ENCODE data around the gene SLC39A11.

The SLC39A11 gene

DNA sequence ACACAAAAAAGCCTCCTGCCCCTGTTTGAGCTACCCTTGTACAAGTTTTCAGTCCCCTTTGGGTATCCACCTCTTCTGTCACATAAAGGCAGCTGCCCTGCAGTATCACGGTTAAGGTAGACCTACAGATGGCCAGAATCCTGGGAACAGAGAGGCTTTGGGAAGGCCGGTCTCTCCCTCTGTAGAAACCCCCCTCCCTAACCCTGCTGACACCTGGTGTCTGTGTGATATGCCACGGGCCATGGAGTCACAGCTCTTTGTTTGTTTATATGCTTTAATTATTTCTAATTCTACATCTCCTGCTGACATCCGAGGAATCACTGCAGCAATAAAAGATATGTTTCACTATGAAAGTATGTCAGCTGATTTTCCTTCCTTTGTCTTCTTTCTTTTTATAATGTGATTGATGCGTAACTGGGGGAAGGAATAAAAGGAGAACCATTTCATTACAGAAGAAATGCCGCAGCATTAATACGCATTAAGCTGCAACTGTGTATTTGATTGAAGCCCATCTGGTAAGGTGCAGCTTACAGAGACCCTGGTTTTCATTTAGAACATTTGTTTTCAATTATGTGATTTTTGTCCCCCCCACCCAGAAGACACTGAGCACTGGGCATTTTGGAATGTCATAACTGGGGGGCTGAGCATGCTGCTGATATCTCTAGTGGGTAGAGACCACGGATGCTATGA lies 142.1 kb downstream of the SLC39A11 start:
- Histone ChIP-seq H3K27ac (no peak overlapping the region), H3K27me3 (no peaks in the 10 kb centered on the region), H3K4me2 (no peak overlapping the region), H3K36me3 (peaks cover 29% of the 10 kb centered on the region), H3K9me3 (no peaks in the 10 kb centered on the region), H3K4me1 (peaks cover 7% of the 10 kb centered on the region; the same call in 1 of the 2 replicates), H3K4me3 (no peak overlapping the region), H4K20me1 (peaks cover 6% of the 10 kb centered on the region; the same call in 1 of the 2 replicates), H3K9ac (no peak overlapping the region)
- TF ChIP-seq Cebpa-rat (IDR thresholded peaks at IDR 0.05): no peak

DNA sequence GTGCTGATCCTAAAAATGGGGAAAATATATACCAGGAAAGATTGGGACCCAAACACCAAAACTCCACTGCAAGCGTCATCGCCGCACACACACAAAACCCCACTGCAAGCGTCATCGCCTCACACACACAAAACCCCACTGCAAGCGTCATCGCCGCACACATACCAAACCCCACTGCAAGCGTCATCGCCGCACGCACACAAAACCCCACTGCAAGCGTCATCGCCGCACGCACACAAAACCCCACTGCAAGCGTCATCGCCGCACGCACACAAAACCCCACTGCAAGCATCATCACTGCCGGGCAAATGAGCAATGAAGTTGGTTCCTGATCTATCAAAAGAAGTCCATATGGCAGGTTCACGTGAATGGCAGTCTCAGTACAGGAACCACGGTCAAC lies 144.4 kb downstream of the SLC39A11 start:
- TF ChIP-seq Cebpa-rat (IDR thresholded peaks at IDR 0.05): no peak
- no peaks in the 10 kb centered on the region for H3K9me3 ChIP-seq
- peaks cover under 1% of the 10 kb centered on the region; the same call in 1 of the 2 replicates for H4K20me1 ChIP-seq

GRCh38 chr17:72947475-72947874 lies 145.0 kb downstream of the SLC39A11 start:
- Histone ChIP-seq H3K4me3 (no peak overlapping the region), H4K20me1 (no peaks in the 10 kb centered on the region), H3K9ac (no peak overlapping the region), H3K4me2 (no peak overlapping the region), H3K9me3 (no peaks in the 10 kb centered on the region), H3K4me1 (peaks cover 7% of the 10 kb centered on the region; the same call in 1 of the 2 replicates), H3K36me3 (peaks cover 40% of the 10 kb centered on the region), H3K27me3 (no peaks in the 10 kb centered on the region), H3K27ac (no peak overlapping the region)
- TF ChIP-seq Cebpa-rat (IDR thresholded peaks at IDR 0.05): no peak

More for the DNA sequence above, 144.4 kb downstream of the SLC39A11 start:
- Histone ChIP-seq H3K4me2 (no peak overlapping the region), H3K27me3 (no peaks in the 10 kb centered on the region), H3K4me3 (no peak overlapping the region), H3K36me3 (peaks cover 40% of the 10 kb centered on the region), H3K27ac (no peak overlapping the region), H3K9ac (no peak overlapping the region), H3K4me1 (peaks cover 7% of the 10 kb centered on the region; the same call in 1 of the 2 replicates)

DNA sequence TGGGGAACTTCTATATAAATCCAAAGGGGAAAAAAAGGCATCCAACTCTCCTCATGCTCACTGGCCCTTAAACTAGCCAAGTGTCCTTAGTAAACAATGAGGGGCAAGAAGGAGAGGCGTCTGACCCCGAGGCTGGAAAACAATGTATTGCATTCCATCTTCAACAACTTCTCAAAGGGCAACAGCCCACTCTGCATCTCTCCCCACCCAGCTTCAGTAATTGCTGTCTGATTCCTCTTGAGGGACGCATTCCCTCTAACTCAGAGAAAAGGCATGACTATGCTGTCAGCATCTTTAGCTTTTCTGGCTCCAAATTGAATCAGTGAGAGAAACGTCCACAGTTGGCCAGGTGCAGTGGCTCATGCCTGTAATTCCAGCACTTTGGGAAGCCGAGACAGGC lies 145.8 kb downstream of the SLC39A11 start:
- Histone ChIP-seq H3K27me3 (no peaks in the 10 kb centered on the region), H3K4me1 (peaks cover 7% of the 10 kb centered on the region; the same call in 1 of the 2 replicates), H3K27ac (no peak overlapping the region), H4K20me1 (no peaks in the 10 kb centered on the region), H3K9ac (no peak overlapping the region), H3K4me3 (no peak overlapping the region), H3K9me3 (no peaks in the 10 kb centered on the region), H3K36me3 (peaks cover 40% of the 10 kb centered on the region), H3K4me2 (no peak overlapping the region)
- TF ChIP-seq Cebpa-rat (IDR thresholded peaks at IDR 0.05): no peak

- Histone ChIP-seq H3K27me3 (no peaks in the 10 kb centered on the region), H3K36me3 (peaks cover 40% of the 10 kb centered on the region), H3K9me3 (no peaks in the 10 kb centered on the region), H3K4me2 (0 out of 2 replicates have a peak overlapping the region, but pooled peaks have one; percentile 11), H3K4me1 (peaks cover 7% of the 10 kb centered on the region; the same call in 1 of the 2 replicates), H3K27ac (no peak overlapping the region), H3K9ac (no peak overlapping the region), H3K4me3 (no peak overlapping the region), H4K20me1 (no peaks in the 10 kb centered on the region)
- no peak for TF ChIP-seq Cebpa-rat (IDR thresholded peaks at IDR 0.05)
These were observed 146.3 kb downstream of the SLC39A11 start for GRCh38 chr17:72946156-72946555.

GRCh38 chr17:72945473-72945872 lies 147.0 kb downstream of the SLC39A11 start:
- Histone ChIP-seq H3K27me3 (no peaks in the 10 kb centered on the region), H3K4me3 (no peak overlapping the region), H3K9me3 (no peaks in the 10 kb centered on the region), H3K36me3 (peaks cover 45% of the 10 kb centered on the region), H3K4me1 (peaks cover 7% of the 10 kb centered on the region; the same call in 1 of the 2 replicates), H3K9ac (no peak overlapping the region), H4K20me1 (no peaks in the 10 kb centered on the region), H3K27ac (no peak overlapping the region), H3K4me2 (no peak overlapping the region)
- no peak for TF ChIP-seq Cebpa-rat (IDR thresholded peaks at IDR 0.05)

DNA sequence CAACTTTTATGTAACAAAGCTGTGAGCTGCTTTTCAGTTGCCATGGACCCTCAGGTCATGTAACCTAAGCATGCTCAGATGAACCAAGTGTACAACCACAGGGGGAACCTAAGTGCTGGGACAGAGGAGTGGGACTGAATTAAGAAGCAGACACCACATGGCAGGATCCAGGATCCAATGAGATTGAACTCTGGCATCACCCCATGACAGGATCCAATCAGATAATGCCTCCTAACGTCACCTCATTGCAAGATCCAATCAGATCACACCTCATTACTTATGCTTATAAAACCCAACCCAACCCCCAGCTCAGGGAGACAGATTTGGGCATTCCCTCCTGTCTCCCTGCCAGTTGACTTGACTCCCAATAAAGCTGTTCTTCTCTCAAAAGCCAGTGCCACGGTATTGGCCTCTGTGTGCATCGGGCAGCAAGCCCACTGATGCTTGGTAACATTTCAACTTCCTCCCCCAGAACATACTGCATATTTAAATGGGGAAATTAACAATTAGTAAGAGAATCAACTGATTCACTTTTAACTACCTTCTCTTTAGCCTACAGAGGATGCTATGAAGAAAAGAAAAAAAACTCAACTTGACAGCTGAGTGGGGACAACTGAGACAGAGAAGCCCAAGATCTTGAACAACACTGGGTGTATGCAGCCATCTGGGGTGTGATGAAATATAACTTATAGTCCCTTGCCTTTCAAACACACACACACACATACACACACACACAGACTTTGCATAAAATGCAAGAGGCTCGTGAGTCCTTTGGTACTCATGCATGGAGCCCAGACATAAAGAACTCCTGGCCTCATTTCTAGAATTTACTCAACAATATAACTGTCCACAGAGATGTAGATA lies 148.4 kb downstream of the SLC39A11 start:
- H3K4me2 ChIP-seq: no peak overlapping the region
- H3K9ac ChIP-seq: no peak overlapping the region
- no peak overlapping the region for H3K4me3 ChIP-seq
- no peaks in the 10 kb centered on the region for H3K27me3 ChIP-seq
- H3K9me3 ChIP-seq: no peaks in the 10 kb centered on the region
- H3K27ac ChIP-seq: no peak overlapping the region
- H3K4me1 ChIP-seq: peaks cover 7% of the 10 kb centered on the region; the same call in 1 of the 2 replicates
- TF ChIP-seq Cebpa-rat (IDR thresholded peaks at IDR 0.05): no peak
- no peaks in the 10 kb centered on the region for H4K20me1 ChIP-seq
- H3K36me3 ChIP-seq: peaks cover 48% of the 10 kb centered on the region

DNA sequence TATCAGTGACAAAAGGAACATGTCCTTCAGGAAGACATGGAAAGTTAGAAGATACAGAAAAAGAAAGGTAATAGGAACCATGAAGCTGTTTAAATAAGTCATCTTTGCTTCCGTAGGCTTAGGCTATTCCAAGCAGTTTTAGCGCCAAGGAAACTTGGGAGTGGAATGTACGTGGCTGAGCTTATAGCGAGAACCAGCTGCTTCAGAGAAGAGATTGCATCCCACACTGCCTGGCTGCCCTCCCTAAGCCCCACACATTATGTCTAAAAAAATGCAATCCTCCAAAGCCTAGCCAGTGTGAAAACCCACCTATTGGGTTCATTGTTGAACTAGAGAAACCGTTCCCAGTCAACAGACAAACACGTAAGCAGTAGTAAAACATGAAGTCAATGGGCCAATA lies 149.9 kb downstream of the SLC39A11 start:
- H3K27me3 ChIP-seq: no peaks in the 10 kb centered on the region
- H3K4me2 ChIP-seq: no peak overlapping the region
- no peak overlapping the region for H3K9ac ChIP-seq
- no peak for TF ChIP-seq Cebpa-rat (IDR thresholded peaks at IDR 0.05)
- H3K36me3 ChIP-seq: peaks cover 41% of the 10 kb centered on the region
- no peak overlapping the region for H3K27ac ChIP-seq
- H3K9me3 ChIP-seq: no peaks in the 10 kb centered on the region
- no peaks in the 10 kb centered on the region for H4K20me1 ChIP-seq
- peaks cover 17% of the 10 kb centered on the region for H3K4me1 ChIP-seq
- H3K4me3 ChIP-seq: no peak overlapping the region

GRCh38 chr17:72940496-72940895 lies 152.0 kb downstream of the SLC39A11 start:
- H3K9ac ChIP-seq: no peak overlapping the region
- no peaks in the 10 kb centered on the region for H3K9me3 ChIP-seq
- no peak overlapping the region for H3K4me3 ChIP-seq
- no peaks in the 10 kb centered on the region for H4K20me1 ChIP-seq
- TF ChIP-seq Cebpa-rat (IDR thresholded peaks at IDR 0.05): no peak
- no peaks in the 10 kb centered on the region for H3K27me3 ChIP-seq
- H3K4me2 ChIP-seq: no peak overlapping the region
- peaks cover 32% of the 10 kb centered on the region for H3K36me3 ChIP-seq
- peaks cover 18% of the 10 kb centered on the region for H3K4me1 ChIP-seq
- no peak overlapping the region for H3K27ac ChIP-seq

DNA sequence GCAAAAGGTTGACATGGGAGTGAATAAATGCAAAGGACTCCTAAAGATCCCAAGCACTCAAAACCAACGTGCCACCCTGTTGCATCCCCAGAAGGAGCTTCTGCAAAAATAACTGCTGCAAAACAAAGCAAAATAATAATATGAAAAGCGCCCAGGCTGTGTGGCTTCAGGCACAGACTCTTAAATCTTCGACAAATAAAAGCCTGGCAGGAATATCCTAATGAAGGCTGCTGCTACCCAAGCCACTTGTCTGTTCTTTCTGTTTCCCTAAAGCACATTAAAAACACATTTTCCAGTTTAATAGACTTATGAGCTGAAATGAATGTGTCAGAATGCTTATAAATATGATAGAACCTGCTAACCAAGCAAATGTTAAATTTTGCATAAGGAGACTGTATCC lies 154.0 kb downstream of the SLC39A11 start:
- Histone ChIP-seq H3K9ac (no peak overlapping the region), H3K36me3 (peaks cover 27% of the 10 kb centered on the region), H4K20me1 (no peaks in the 10 kb centered on the region), H3K27me3 (no peaks in the 10 kb centered on the region), H3K4me2 (peak overlapping the region; percentile 16; the same call in 1 of the 2 replicates), H3K4me1 (peaks cover 18% of the 10 kb centered on the region), H3K27ac (no peak overlapping the region), H3K9me3 (no peaks in the 10 kb centered on the region), H3K4me3 (no peak overlapping the region)
- no peak for TF ChIP-seq Cebpa-rat (IDR thresholded peaks at IDR 0.05)

Data from BLaER1 (cell line).